GM12878 (cell line): Measurements from ENCODE around the gene PROX1. TPM values are rescaled to one million over a fixed set of nuclear protein-coding genes. Genes with fewer than 3 reads are reported as not detected.

Source experiments
- ATAC-seq: fragments of 200-7000 bp; cut with Tn5 transposase; 3 replicates; pipeline ENCODE4 v1.9.1; 2020; ENCODE audit warnings: mild to moderate bottlenecking, moderate library complexity
- BruUV-seq: library from RNA; stranded (reverse); fragments of 400-500 nt; replicated peaks from 2 replicates; lab custom pipeline; 2021; lab: Mats Ljungman, UMichigan
- CTCF ChIA-PET: fragments of 300-600 bp; sonication (Branson Sonifier 250); formaldehyde crosslinking; extraction: SDS; loops from one replicate; lab custom pipeline; 2021; ENCODE audit warnings: inconsistent platforms; lab: Yijun Ruan, JAX
- POLR2A ChIA-PET: fragments of 350-600 bp; formaldehyde crosslinking; extraction: SDS; loops from one replicate; lab custom pipeline; 2021; ENCODE audit warnings: inconsistent platforms; lab: Charles Lee
- RAD21 ChIA-PET: fragments of 300-600 bp; sonication (Branson Sonifier 250); formaldehyde crosslinking; loops from one replicate; lab custom pipeline; 2023; ENCODE audit warnings: antibody characterized with exemption; ENCODE audit not compliant: unreplicated experiment; lab: Charles Lee
- SMC1A ChIA-PET: fragments of 300-600 bp; sonication (Branson Sonifier 250); formaldehyde crosslinking; loops from one replicate; lab custom pipeline; 2023; ENCODE audit not compliant: unreplicated experiment, uncharacterized antibody; lab: Charles Lee
- DNase-seq: peaks from one replicate; pipeline ENCODE4 v3.0.0-alpha.2; 2011; ENCODE audit warnings: low read depth, low spot score
- FAIRE-seq: peaks from 3 replicates; lab custom pipeline; 2011; peaks lifted over from hg19 to GRCh38; lab: Jason Lieb, UNC
- H2AFZ ChIP-seq: 2 replicates; pipeline ENCODE4 v1.6.0; 2011; ENCODE audit warnings: low read depth, low read length, control low read depth; ENCODE audit not compliant: control insufficient read depth
- H3K27ac ChIP-seq: 2 replicates; pipeline ENCODE4 v1.5.1; 2011; ENCODE audit warnings: control low read depth; ENCODE audit not compliant: control insufficient read depth, insufficient read depth
- H3K27me3 ChIP-seq, 2 experiments: replicated peaks in 1 of 2; 2 replicates each; pipeline versions ENCODE4 v1.6.0 to v1.6.1; 2011; ENCODE audit warnings: low read length in 1 of 2; ENCODE audit not compliant: control insufficient read depth in 2 of 2, insufficient read depth in 2 of 2
- H3K36me3 ChIP-seq, 2 experiments: 2 replicates each; pipeline ENCODE4 v1.5.1; 2011; ENCODE audit warnings: low read length in 1 of 2; ENCODE audit not compliant: control insufficient read depth in 2 of 2, insufficient read depth in 2 of 2
- H3K4me1 ChIP-seq: 2 replicates; pipeline ENCODE4 v1.6.1; 2011; ENCODE audit warnings: mild to moderate bottlenecking, low read length, moderate library complexity, mixed read lengths; ENCODE audit not compliant: control insufficient read depth, insufficient read depth
- H3K4me2 ChIP-seq: 2 replicates; pipeline ENCODE4 v1.6.0; 2011; ENCODE audit warnings: control low read depth; ENCODE audit not compliant: control insufficient read depth, insufficient read depth
- H3K4me3 ChIP-seq: fragments of 200-600 bp; sonication (generic); 2 replicates; pipeline ENCODE4 v1.5.1; 2016
- H3K79me2 ChIP-seq: 2 replicates; pipeline ENCODE4 v1.6.0; 2011; ENCODE audit warnings: low read length; ENCODE audit not compliant: control insufficient read depth, insufficient read depth
- H3K9ac ChIP-seq: 2 replicates; pipeline ENCODE4 v1.8.0; 2011; ENCODE audit warnings: low read length, control low read depth, mixed read lengths; ENCODE audit not compliant: control insufficient read depth, insufficient read depth
- H3K9me3 ChIP-seq: replicated peaks from 3 replicates; pipeline ENCODE4 v1.5.1; 2011; ENCODE audit warnings: mild to moderate bottlenecking, low read length; ENCODE audit not compliant: control insufficient read depth, insufficient read depth
- H4K20me1 ChIP-seq: 2 replicates; pipeline ENCODE4 v1.6.0; 2011; ENCODE audit not compliant: control insufficient read depth, insufficient read depth
- BCL11A ChIP-seq: IDR thresholded peaks from 2 replicates; pipeline ENCODE4 v1.6.1; 2011; ENCODE audit warnings: low read depth, low read length
- BMI1 ChIP-seq: fragments of 450-650 bp; IDR thresholded peaks from 2 replicates; pipeline ENCODE4 v1.6.1; 2016; ENCODE audit warnings: mild to moderate bottlenecking, moderate library complexity, borderline replicate concordance
- CBX3 ChIP-seq: fragments of 200-600 bp; sonication (generic); IDR thresholded peaks from 2 replicates; pipeline ENCODE4 v1.6.1; 2016; ENCODE audit warnings: low read depth, borderline replicate concordance
- DPF2 ChIP-seq: fragments of 450-650 bp; IDR thresholded peaks from 2 replicates; pipeline ENCODE4 v1.6.1; 2017; ENCODE audit warnings: mild to moderate bottlenecking
- FOXK2 ChIP-seq: fragments of 450-650 bp; IDR thresholded peaks from 2 replicates; pipeline ENCODE4 v1.6.1; 2017; ENCODE audit warnings: mild to moderate bottlenecking, moderate library complexity
- KLF5 ChIP-seq: fragments of 450-650 bp; IDR thresholded peaks from 2 replicates; pipeline ENCODE4 v1.6.1; 2014; ENCODE audit warnings: mild to moderate bottlenecking; ENCODE audit not compliant: partially characterized antibody
- PRDM15 ChIP-seq: fragments of 450-650 bp; formaldehyde crosslinking; IDR thresholded peaks from 2 replicates; pipeline ENCODE4 v1.4.0; 2020; ENCODE audit warnings: mild to moderate bottlenecking, moderate library complexity
- ZNF592 ChIP-seq: fragments of 450-650 bp; IDR thresholded peaks from 2 replicates; pipeline ENCODE4 v1.6.1; 2017; ENCODE audit warnings: mild to moderate bottlenecking, moderate library complexity
- WGBS: methylation state at CpG from one replicate; pipeline ENCODE4 v1.1.6; 2016; ENCODE audit warnings: low lambda C conversion rate; ENCODE audit not compliant: insufficient replicate concordance, insufficient coverage; ENCODE audit errors: missing lambda C conversion rate; 5-methylcytosine and 5-hydroxymethylcytosine counted together
- in situ Hi-C: fragments of 300-500 bp; cut with MboI; formaldehyde crosslinking; loops from 9 replicates; pipeline ENCODE4 v1.14.3; 2018; ENCODE audit warnings: mixed read lengths
- intact Hi-C: fragments of 100-400 bp; cut with micrococcal nuclease; formaldehyde crosslinking; loops from one replicate; pipeline ENCODE4 v1.14.2; 2022; ENCODE audit not compliant: unreplicated experiment
- polyA plus RNA-seq, 11 experiments: library from polyadenylated mRNA; depleted of rRNA in 4 of 11; unstranded in 6 of 11; stranded (reverse) in 5 of 11; fragments of >200 nt; fragmentation: Nextera tagmentation in 4 of 11; fragmentation: Illumina TruSeq in 1 of 11; extraction: Ambion mirVana in 4 of 11; extraction: Trizol in 1 of 11; gene quantifications; 1 replicate in 1 of 11; 2 replicates in 10 of 11; pipeline versions ENCODE4 v1.2.1 to v1.2.3, GENCODE V29; 2011 to 2016; ENCODE audit warnings: inconsistent platforms in 2 of 11, missing spikeins in 2 of 11, low read depth in 1 of 11
- total RNA-seq, 4 experiments: library from RNA; depleted of rRNA in 3 of 4; stranded (reverse); fragments of >200 nt in 3 of 4; fragmentation: Illumina TruSeq in 1 of 4; extraction: Trizol in 1 of 4; gene quantifications; 2 replicates each; pipeline versions ENCODE4 v1.2.1 to v1.2.3, GENCODE V29; 2013 to 2021

PROX1 gene
- total and polyA plus RNA-seq, 10 of the 15 experiments (the other 5 are each of a cell fraction or from before 2014, with no cell fraction given), result under 0.01 to 0.44 (median 0.03) TPM; not detected in 4

- 35% methylated on average over 29 of the region's 48 CpGs for WGBS
- Histone ChIP-seq H3K4me2 (no peak overlapping the region), H3K9ac (no peak overlapping the region), H2AFZ (no peak overlapping the region), H3K4me1 (no peaks in the 10 kb centered on the region), H3K79me2 (no peaks in the 10 kb centered on the region), H3K27me3 (peaks cover 9 to 18% of the 10 kb centered on the region in 2 experiments), H3K4me3 (no peak overlapping the region), H3K9me3 (no peaks in the 10 kb centered on the region), H4K20me1 (no peaks in the 10 kb centered on the region), H3K27ac (no peak overlapping the region), H3K36me3 (no peaks in the 10 kb centered on the region)
- ATAC-seq (no peak), FAIRE-seq (no peak), DNase-seq (no peak)
- in situ Hi-C loops, result no loop called here
- RAD21 ChIA-PET, result no interaction called here
- POLR2A ChIA-PET, result no interaction called here
- no peak for TF ChIP-seq DPF2
- no peak for TF ChIP-seq ZNF592
- TF ChIP-seq FOXK2, result no peak
- no peak for TF ChIP-seq BCL11A
- TF ChIP-seq BMI1, result no peak
- no peak for TF ChIP-seq KLF5
- TF ChIP-seq CBX3, result no peak
- TF ChIP-seq PRDM15 (CRISPR knock-in tag), result no peak
- intact Hi-C loops, result no loop called here
- BruUV-seq, result no TSS peak
- CTCF ChIA-PET, result no interaction called here
- SMC1A ChIA-PET, result no interaction called here
Measured at GRCh38 chr1:213979751-213980586, 7.8 kb upstream of the PROX1 start.
